Endometrial microvascular endothelial cells (primary cell): Measurements from ENCODE around the gene CCDC152. TPM values are rescaled to one million over a fixed set of nuclear protein-coding genes. Genes with fewer than 3 reads are reported as not detected.
"Not testable (repeated sequence)": the region's sequence is repeated elsewhere in the genome, so short reads cannot be mapped to it uniquely, and the experiment has no call there.

Experiments used
- in situ Hi-C: cut with HindIII; loops from 2 replicates; pipeline ENCODE4 v1.10.0; 2017; ENCODE audit warnings: low sequenced_read_pairs, low pct_unique_long_range_greater_than_20kb; ENCODE audit errors: inconsistent ontology term
- total RNA-seq: library from RNA; depleted of rRNA; stranded (reverse); fragments of >200 nt; gene quantifications from one replicate; pipeline ENCODE4 v1.2.3, GENCODE V29; 2015; ENCODE audit errors: inconsistent ontology term

CCDC152 gene
- total RNA-seq, 1 donor from 2014 or later = under 0.01 TPM

DNA sequence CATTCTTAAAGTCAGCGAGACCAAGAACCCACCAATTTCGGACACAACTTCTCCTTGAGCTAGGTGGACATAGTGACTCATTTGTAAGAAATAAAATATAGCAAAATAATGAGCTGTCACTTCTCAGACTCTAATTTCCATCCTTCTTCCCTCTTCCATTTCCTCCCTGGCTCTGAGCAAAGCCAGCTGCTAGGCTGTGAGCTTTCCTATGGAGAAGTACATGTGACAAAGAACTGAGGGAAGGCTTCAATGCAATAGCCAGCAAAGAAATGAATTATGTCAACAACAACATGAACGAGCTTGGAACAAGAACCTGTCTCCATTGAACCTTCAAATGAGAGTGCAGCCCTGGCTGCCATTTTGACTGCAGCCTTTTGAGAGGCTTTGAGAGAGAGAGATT lies 81.0 kb downstream of the CCDC152 start:
- in situ Hi-C loops = no loop called here

DNA sequence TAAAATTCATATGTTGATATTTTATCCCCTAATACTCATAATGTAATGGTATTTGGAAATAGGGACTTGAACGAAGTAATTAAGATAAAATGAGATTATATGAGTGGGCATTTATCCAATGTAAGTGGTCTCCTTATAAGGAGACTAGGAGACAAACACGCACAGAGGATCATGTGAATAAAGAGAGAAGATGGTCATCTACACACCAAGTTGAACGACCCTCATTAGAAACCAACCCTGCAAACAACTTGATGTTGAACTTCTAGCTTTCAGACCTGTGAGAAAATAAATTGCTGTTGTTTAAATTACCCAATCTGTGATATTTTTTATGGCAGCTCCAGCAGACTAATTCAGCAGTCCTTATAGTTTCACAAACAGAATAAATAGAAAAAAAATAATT lies 82.6 kb downstream of the CCDC152 start:
- in situ Hi-C loops = no loop called here

DNA sequence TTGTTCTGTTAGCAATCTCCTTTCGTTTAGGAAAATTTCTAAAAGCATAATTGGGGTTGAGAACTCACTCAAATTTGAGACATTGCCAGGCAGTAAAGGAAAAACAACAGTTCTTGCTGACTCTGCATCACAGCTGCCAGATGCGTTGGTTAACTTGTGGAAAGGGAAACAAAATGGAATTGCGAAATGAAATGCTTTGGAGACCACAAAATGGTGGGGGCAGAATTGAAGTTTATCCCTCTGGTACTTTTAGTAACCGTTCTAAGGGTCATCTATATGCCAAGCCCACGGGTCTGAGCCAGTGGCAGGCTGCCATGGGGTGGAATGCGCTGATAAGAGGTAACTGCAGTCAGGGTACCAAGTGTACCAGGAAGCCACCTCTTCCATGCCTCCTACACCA lies 83.7 kb downstream of the CCDC152 start:
- in situ Hi-C loops = no loop called here

DNA sequence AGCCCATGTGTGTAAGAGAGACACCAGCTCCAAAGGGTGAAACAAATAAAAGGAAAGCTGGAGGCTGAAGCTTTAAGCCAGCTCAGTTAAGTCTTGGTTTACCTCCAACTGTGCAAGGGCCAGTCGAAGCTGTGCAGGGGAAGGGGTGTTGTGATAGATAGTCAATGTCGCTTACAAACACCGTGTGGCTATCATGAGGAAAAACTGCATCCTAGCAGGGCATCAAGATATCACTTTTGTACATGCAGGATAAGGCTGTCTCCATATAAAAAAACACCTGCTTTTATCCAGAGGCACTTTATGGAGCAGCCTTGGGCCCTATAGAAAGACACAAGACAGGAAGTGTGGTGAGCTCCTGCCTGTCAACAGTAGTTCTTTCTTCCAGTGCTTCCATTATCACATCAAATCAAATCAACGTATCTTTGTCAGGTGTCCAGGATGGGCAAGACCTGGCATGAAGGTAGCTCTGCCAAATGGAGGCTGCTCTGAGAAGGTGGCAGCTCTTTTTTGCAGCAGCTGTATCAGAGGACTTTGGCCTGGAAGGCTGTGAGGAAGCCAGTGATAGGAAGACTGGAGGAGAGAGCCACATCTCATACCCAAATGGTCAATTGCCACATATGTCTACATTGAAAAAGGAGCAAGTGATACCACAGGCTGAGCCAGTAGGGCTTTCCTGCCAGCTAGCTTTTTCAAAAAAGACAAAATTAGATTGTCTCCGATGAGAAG lies 84.4 kb downstream of the CCDC152 start:
- in situ Hi-C loops = no loop called here

DNA sequence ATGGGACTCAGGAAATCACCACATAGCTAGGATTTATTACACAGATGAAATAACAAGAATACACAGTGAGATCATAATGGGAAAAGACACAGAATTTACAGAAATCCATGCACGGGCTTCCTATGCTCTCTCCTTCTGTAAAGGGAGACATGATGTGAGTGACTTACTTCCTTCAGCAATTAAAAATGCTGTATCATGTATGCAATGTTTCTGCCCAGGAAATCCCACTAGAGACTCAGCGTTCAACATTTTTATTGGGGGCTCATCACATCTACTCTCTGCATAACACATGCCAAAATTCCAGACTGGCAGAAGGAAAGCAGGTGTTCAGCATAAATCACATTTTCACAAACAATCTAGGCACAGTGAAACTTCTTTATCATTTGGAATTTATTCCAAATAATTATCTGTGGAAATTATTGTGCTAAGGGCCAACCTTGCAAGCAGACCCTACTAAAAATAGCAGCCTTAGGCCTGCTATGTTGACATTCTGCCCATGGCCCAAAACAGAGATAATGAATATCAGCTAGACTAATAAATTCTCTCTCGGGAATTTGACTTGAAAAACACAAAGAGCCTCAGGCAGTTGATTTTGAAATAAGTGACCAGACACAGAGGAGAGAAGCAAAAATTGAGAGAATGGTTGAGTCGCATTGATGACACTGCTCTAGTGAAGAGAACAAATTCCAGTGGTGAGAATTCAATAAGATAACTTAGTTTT lies 86.5 kb downstream of the CCDC152 start:
- in situ Hi-C loops = no loop called here

DNA sequence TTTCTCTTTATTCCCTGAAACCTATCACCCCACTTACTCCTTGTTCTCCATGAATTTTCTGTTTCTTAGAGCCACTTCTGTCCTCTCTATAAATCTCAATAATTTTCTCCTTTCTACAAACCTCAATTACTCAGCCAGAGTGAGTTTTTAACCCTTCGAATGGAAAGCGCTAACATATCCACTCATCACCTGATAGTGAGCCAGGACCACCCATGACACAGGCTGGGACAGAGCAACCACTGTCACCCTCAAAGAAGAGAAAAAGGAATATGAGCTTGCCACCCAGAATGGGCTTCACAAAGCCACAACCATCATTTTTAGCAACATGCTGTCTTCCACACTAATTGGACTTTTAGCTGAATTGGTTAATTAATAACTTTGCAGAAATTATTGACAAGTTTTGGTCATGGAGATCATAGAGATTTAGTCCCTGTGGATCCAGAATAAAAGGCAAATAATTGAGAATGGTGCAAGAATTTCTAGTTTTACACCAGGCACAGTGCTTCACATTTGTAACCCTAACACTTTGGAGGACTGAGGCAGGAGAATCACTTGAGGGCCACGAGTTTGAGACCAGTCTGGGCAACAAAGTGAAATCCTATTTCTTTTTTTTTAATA lies 87.2 kb downstream of the CCDC152 start:
- in situ Hi-C loops = no loop called here

DNA sequence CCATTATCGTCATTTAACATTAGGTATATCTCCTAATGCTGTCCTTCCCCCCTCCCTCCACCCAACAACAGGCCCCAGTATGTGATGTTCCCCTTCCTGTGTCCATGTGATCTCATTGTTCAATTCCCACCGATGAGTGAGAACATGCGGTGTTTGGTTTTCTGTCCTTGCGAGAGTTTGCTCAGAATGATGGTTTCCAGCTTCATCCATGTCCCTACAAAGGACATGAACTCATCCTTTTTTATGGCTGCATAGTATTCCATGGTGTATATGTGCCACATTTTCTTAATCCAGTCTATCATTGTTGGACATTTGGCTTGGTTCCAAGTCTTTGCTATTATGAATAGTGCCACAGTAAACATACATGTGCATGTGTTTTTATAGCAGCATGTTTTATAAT lies 87.8 kb downstream of the CCDC152 start:
- in situ Hi-C loops = not testable (repeated sequence)

DNA sequence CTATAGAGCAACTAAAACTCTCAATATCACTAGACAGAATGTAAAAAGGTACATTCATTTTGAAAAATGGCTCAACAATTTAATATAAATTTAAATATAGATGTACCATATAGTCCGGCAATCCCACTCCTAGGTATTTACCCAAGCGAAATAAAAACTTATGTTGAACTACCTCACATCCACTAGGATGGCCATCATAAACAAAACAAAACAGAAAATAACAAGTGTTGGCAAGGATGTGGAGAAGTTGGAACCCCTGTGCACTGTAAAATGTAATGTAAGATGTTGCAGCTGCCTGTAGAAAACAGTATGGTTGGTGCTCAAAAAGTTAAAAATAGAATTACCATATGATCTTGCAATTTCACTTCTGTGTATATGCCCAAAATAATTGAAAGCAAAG lies 91.9 kb downstream of the CCDC152 start:
- in situ Hi-C loops = no loop called here

DNA sequence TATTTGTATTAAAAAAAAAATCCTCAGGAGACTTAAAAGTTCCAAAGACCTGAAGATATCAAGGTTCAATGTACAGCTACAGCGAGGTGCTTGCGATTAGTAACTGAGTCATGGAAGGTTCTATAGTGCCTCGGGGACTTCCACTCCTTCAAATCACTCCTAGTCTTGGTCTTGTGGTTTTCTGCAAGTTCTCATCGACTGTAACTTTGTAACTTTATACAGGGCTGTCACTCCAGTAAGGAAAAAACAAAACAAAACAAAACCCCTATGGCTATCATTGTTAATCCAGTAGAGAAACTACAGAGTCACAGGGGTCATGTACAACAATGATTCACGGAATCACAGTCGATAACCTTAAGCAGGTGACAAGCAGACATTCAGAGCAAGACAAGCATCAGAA lies 94.9 kb downstream of the CCDC152 start:
- in situ Hi-C loops = no loop called here

Other genes starting within 250 kb of the CCDC152 start
- 7.7 TPM for gene SELENOP, start 55.1 kb downstream of the CCDC152 start, total RNA-seq